Measurements from ENCODE around the gene ELOVL3. TPM values are rescaled to one million over a fixed set of nuclear protein-coding genes. Genes with fewer than 3 reads are reported as not detected.
"Not testable (repeated sequence)": the region's sequence is repeated elsewhere in the genome, so short reads cannot be mapped to it uniquely, and the experiment has no call there.

Gene ELOVL3
- total and polyA plus RNA-seq, 12 donors = 0.35 to 26.3 (median 0.93) TPM; not detected in 2

DNA sequence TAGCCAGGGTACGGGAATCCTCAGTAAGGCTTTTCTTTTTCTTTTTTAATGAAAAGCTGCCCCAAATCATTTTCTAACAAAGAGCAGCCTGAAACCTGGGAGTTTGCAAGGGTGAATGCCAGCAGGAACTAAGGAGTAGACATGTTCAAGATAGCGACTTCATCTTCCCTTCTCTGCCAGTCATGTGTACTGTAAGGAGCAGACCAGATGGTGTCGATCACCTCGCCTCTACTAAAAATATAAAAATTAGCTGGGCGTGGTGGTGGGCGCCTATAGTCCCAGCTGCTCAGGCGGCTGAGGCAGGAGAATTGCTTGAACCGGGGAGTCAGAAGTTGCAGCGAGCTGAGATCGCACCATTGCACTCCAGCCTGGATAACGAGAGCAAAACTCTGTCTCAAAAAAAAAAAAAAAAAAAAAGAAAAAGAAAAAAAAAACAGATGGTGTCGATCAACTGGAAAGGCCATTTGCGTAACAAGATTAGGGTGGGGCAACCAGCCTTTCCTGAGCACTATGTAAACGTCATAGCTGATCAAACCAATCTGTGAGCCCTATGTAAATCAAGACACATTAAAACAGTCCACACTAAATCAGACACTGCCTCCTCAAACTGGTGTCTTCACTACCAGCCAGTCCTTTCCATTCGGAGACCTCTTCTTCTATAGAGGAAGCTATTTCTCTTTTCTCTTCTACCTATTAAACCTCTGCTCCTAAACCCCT lies 40.1 kb upstream of the ELOVL3 start:
- no peak overlapping the region for H3K4me3 ChIP-seq

DNA sequence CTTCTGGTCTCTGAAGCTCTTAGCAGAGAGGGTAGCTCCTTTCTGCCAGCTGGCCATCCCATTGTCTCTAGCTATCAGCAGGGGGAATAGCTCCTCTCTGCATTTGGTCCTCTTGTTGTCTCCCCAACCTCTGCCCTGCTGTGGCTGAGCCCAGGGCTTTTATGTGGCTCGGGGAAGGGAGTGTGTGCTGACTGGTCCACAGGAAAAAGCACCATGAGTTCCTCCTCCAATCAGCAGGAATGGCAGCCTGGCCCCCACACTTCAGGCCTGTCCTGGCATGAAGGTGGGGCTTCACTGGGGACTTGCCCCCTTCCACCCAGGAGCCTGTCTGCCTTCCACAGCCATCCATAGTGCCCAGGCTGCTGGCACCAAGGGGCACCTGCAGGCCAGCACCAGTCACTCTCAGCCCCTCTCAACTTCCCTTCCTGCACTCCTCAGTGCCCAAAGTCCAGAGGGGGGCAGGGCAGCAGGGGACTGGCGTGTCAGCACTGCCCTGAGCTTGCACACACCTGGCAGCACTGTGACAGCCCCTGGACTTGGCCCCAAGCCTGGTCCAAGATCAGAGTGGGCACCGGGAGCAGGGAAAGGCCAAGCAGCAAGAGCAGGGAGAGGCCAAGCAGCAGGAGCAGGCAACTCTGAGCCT lies 37.7 kb upstream of the ELOVL3 start:
- Histone ChIP-seq H3K9me3 (replicated peaks in 1 of 3) (no peaks in the 10 kb centered on the region), H3K4me3 (no peak overlapping the region), H3K27me3 (no peaks in the 10 kb centered on the region), H3K27ac (no peak overlapping the region), H3K36me3 (replicated peaks in 1 of 2) (no peaks in the 10 kb centered on the region), H3K4me1 (replicated peaks in 1 of 2) (no peaks in the 10 kb centered on the region)
- intact Hi-C loops (cut with DNase I) = no loop called here
- DNase-seq = no peak
- WGBS, 4 donors = 65 to 93% (median 72%) methylated on average over 2 to 3 of the region's 3 CpGs
- TF ChIP-seq, protein P1, sequence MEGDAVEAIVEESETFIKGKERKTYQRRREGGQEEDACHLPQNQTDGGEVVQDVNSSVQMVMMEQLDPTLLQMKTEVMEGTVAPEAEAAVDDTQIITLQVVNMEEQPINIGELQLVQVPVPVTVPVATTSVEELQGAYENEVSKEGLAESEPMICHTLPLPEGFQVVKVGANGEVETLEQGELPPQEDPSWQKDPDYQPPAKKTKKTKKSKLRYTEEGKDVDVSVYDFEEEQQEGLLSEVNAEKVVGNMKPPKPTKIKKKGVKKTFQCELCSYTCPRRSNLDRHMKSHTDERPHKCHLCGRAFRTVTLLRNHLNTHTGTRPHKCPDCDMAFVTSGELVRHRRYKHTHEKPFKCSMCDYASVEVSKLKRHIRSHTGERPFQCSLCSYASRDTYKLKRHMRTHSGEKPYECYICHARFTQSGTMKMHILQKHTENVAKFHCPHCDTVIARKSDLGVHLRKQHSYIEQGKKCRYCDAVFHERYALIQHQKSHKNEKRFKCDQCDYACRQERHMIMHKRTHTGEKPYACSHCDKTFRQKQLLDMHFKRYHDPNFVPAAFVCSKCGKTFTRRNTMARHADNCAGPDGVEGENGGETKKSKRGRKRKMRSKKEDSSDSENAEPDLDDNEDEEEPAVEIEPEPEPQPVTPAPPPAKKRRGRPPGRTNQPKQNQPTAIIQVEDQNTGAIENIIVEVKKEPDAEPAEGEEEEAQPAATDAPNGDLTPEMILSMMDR (IDR thresholded peaks at IDR 0.05) = no peak
- TF ChIP-seq POLR2A (IDR thresholded peaks at IDR 0.05) = no peak

More for the DNA sequence above, 40.1 kb upstream of the ELOVL3 start:
- no peak for DNase-seq
- H3K4me1 ChIP-seq (replicated peaks in 1 of 2) = no peaks in the 10 kb centered on the region
- 80 to 86% (median 83%) methylated on average over 15 of the region's 15 CpGs for WGBS, 4 donors
- no peaks in the 10 kb centered on the region for H3K27me3 ChIP-seq
- intact Hi-C loops (cut with DNase I) = no loop called here
- no peaks in the 10 kb centered on the region for H3K9me3 ChIP-seq (replicated peaks in 1 of 3)
- no peak for TF ChIP-seq POLR2A (IDR thresholded peaks at IDR 0.05)
- TF ChIP-seq, protein P1 (IDR thresholded peaks at IDR 0.05) = no peak
- H3K27ac ChIP-seq = no peak overlapping the region
- H3K36me3 ChIP-seq (replicated peaks in 1 of 2) = no peaks in the 10 kb centered on the region

DNA sequence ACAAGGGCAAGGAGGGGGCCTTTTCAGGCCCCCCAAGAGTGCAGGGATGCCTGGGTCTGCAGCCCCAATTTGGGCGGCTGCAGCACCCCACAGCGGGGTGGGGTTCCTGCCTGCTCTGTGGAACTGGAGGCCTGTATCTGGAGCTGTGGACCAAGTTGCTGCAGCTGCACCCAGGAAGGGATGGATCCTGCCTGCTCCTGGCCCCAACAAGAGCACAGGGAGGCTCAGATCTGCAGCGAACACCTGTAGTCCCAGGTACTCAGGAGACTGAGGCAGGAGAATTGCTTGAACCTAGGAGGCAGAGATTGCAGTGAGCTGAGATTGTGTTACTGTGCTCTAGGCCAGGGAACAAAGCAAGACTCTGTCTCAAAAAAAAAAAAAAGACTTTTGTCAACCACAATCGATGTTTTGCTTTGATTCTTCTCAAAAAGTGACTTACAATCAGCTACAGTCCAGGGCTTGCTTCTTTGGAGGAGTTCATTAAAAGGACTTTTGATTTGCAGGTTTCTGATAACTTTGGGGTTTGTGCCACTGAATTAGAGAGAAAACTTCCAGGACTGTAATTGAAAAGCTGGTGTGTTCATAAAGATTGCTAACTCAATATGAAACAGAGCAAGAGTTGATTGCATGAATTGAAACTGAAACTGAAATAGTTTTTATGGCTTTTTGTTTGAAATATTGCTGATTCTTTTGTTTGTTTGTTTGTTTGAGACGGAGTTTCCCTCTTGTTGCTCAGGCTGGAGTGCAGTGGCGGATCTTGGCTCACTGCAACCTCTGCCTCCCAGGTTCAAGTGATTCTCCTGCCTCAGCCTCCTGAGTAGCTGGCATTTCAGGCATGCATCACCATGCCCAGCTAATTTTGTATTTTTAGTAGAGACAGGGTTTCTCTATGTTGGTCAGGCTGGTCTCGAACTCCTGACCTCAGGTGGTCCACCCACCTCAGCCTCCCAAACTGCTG lies 36.9 kb upstream of the ELOVL3 start:
- DNase-seq; H3K9me3 ChIP-seq (replicated peaks in 1 of 3); intact Hi-C loops (cut with DNase I); H3K4me3 ChIP-seq; H3K36me3 ChIP-seq (replicated peaks in 1 of 2); H3K27ac ChIP-seq; H3K4me1 ChIP-seq (replicated peaks in 1 of 2); H3K27me3 ChIP-seq: not testable (repeated sequence)
- 67 to 81% (median 73%) methylated on average over 4 to 7 of the region's 7 CpGs for WGBS, 4 donors

DNA sequence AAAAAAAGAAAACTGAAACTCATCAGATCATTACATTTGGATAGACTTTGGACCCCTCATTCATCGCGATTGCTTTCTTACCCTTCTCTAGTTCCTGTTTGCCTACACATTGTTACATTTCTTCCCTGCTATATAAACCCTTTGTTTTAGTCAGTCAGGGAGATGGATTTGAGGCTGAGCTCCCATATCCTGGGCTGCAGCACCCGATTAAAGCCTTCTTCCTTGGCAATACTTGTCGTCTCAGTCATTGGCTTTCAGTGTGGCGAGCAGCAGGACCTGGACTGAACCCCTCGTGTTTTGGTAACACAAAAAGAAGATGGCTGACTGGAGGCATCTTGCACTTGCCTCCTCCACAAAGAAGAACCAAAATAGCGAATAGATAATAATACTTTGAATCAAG lies 34.1 kb upstream of the ELOVL3 start:
- Histone ChIP-seq H3K4me3 (no peak overlapping the region), H3K27ac (no peak overlapping the region), H3K9me3 (replicated peaks in 1 of 3) (no peaks in the 10 kb centered on the region), H3K4me1 (replicated peaks in 1 of 2) (no peaks in the 10 kb centered on the region), H3K27me3 (no peaks in the 10 kb centered on the region), H3K36me3 (replicated peaks in 1 of 2) (no peaks in the 10 kb centered on the region)
- DNase-seq = no peak
- intact Hi-C loops (cut with DNase I) = no loop called here
- TF ChIP-seq, protein P1 (IDR thresholded peaks at IDR 0.05) = no peak
- TF ChIP-seq POLR2A (IDR thresholded peaks at IDR 0.05) = no peak
- 64 to 82% (median 78%) methylated on average over 7 of the region's 7 CpGs for WGBS, 4 donors

Data from adrenal gland (tissue), 12 donors.